Medulla oblongata (tissue), 1 donor: ENCODE results near the gene PIEZO2.
A peak's percentile ranks its signal among the peaks of the same experiment; 100 is the strongest.

ENCODE experiments used
- DNase-seq: peaks from one replicate; pipeline ENCODE4 v3.0.0-alpha.2; 2015; ENCODE audit errors: extremely low spot score

PIEZO2 gene

DNA sequence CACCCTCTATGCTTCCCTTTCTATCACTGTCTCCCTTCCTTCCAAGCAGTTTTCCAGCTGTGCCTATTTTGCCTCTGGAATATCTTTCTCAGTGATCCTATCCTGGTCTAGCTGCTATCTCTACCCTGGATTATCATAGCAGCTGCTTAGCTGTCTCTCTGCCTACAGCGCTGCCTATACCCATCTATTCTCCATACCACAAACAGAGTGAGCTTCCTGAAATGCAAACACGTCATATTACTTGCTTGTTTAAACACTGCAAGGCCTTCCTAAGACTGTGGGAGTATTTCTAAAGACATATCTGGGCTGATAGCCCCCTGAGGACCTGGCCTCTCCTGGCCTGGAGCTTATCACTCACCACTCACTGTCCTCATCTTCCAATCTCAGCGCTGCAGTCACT lies 403.4 kb downstream of the PIEZO2 start:
- DNase-seq, result no peak

DNA sequence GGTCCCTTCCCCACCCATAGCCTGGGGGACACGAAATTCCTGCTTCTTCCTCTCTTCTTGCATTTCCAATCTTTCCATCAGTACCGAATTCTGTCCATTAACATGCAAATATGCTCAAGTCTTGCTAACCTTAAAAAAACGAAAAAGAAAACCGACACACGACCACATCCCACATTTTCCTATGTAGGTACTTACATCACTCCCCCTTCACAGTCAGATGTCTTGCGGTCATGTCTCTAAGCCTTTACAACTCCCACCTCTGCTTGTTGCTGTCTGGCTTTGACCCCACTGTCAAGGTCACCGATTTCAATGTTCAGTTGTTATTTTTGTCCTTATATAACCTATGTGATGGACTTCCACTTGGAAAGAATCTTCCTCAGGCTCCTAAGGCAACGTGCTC lies 404.1 kb downstream of the PIEZO2 start:
- DNase-seq, result no peak

DNA sequence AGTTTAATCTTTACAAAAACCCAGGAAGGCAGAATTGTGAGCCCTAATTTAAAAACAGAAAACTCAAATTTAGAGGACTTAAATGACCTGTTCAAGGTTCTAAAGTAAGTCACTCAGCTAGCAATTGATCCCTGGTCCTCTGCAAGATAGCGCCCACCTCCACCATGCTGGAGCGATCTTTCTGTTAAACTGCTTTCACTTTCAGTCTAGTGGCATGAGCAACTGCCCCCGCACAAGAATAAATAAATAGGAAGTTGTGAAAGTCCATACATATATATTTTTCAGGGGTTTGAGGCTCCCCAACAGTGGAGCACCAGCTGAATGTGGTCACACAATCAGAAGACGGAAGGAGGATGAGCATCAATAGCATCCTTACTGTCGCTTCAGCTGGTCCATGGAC lies 405.6 kb downstream of the PIEZO2 start:
- no peak for DNase-seq

DNA sequence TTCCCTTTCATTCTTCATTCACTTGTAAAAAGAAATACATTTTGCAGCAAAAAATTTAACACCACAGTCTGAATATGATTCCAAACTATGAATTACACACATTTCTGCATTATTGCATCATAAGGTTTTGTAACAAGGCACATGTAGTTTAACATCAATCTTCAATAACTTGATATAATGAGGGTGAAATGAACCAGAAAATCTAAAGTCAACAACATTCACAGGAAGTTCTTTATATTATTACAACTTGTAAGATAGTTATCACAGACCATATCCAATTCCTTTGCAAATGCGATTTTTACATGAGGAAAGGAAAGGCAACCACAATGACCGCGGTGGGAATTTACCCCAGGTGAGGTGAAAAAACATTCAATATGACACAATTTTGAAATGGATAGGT lies 410.2 kb downstream of the PIEZO2 start:
- DNase-seq, result no peak

DNA sequence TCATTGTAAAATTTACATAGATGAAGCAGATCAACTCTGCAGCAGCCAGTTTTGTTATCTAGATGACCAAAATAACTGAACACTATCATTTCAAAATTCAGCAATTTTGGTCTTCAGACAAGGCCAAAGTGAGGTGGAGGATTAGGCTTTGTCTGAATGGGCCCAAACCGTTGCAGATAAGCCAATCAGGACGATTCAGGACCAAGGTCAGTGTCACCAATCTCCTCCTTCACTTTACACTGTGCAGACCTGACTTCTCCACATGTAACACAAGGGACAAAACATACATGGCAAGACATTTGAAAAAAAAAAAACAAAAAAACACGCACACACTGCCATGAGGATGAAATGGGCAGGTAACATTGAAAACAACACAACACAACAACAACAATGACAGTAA lies 412.4 kb downstream of the PIEZO2 start:
- no peak for DNase-seq

DNA sequence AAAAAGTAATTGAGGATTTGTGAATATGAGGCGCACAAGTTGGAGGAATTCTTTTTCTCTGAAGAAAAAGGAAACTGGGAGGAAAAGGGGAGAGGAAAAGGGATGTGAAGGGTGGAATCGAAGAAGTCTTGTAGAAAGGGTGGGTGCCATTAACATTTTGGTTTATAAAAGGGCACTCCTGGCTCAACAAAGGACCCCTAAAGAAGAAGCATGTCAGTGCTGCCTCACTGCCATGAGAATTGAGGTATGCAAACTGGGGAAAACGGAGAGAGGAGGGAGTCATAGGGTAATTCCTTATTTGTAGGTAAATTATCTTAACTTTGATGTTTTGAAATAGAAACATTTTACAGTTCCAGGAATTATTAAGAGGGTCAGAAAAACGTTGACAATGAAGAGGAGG lies 416.4 kb downstream of the PIEZO2 start:
- DNase-seq, result no peak

DNA sequence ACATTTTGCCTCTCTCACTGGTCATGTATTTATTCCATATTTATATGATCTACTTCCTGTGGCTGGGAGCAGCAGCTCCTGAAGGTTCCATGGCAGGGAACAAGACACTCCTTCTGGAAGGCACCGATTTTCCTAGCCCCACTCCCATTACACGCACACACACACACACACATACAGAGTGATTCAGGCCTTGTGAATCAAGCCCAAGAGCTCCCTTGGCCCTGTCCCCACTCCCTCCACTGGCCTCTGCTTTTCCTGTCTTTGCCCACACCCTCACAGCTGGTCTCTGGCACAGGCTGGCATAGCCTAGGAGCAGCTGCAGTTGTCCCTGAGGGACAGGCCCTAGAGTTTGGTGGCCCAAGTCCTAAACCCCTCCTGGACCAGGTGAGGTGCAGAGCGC lies 421.9 kb downstream of the PIEZO2 start:
- peak; percentile 30 for DNase-seq

DNA sequence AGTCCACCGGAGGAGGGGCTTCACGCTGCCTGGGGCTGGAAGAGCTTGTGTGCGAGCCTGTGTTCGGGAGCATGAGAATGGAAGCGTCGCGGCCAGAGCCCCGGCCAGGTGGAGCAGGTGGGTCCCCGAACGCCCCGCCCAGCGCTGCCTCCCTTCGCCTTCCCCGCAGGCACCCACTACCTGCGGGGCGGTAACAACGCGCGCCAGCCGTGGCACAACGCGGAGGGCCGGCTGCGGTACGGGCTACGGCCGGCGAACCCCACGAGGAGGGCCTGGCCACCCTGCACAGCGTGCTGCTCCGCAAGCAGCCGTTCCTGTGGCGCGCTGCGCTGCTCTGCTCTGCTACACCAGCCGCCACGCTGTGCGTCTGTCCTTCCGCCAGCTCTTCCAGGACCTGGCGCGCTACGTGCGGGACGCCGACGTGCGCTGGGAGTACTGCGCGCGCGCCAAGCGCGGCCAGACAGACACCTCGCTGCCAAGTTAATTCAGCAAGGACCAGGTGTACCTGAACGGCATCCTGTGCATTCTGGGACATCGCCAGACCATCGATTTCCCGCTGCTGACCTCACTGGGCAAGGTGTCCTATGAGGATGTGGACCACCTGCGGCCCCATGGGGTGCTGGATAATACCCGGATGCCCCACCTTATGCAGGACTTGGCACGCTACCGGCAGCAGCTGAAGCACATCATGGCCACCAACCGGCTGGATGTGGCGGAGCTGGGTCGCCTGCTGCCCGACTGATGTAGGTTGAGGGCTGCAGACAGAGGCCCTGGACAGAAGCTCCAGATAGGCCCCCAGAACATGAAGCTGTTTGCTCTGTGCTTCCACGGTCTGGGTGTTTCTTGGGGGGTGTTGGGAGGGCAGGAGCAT lies 422.9 kb downstream of the PIEZO2 start:
- no peak for DNase-seq

DNA sequence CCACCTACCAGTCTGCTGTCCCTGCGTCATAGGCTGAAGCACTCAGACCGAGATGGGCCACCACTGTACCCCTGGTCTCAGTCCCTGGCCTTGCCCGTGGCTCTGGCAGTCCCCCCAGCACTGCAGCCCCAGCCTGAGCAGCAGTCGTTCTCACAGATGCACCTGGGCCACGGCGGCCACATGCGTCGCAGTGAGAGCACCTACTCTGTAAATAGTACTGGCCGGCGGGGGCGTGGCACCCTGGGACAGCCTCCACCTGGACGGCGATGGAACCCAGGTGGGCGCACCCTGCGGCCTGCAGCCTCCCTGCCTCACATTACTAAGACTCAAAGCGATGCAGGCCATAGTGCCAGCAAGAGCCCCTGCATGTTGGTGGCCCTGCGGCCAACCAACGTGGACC lies 424.7 kb downstream of the PIEZO2 start:
- DNase-seq, result no peak

DNA sequence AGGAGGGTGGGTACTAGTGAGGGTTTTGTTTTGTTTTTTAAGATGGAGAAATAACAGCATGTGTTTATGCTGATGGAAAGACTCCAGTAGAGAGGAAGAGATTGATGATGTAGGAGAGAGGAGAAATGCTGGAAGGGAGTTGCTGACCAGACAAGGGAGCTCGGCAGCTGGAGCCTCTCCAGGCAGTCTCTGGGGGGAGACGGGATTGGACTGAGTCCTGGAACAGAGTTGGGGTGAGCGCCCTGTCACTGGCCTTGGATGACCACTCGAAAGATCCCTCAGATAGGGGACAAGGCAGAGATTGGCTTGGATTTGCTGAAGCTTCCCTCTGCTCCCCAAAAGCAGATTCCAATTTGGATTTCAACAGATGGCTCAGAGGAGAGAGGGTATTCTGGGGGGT lies 425.9 kb downstream of the PIEZO2 start:
- no peak for DNase-seq

DNA sequence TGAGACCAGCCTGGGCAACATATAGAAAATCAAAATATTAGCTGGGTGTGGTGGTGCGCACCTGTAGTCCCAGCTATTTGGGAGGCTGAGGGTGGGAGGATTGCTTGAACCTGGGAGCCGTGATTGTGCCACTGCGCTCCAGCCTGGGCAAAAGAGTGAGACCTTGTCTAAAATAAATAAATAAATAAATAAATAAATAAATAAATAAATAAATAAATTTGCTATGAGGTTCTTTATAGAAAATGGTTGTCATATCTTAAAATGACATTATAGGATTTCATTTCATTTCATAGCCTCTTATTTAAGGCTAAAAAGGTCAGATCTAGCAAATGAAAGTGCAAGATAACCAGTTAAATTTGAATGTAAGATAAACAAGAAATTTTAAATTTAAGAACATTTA lies 430.6 kb downstream of the PIEZO2 start:
- no peak for DNase-seq

DNA sequence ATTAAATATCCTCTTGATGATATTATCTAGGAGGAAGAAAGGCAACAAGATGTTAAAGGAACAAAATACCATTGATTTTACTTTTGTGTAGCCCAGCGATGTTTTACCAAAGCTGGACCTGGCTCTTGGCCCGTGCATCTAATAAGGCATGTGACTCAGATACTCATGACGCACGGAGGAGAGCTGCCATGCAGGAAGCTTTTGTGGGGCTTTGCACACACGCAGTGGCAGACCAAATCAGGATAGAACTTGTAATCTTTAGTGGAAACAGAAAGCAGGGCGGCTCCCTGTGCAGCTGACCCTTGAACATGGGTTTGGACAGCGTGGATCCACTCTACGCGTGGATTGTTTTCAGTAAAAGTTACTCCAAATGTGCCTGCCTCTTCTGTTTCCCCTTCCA lies 433.6 kb downstream of the PIEZO2 start:
- DNase-seq, result peak; percentile 12

DNA sequence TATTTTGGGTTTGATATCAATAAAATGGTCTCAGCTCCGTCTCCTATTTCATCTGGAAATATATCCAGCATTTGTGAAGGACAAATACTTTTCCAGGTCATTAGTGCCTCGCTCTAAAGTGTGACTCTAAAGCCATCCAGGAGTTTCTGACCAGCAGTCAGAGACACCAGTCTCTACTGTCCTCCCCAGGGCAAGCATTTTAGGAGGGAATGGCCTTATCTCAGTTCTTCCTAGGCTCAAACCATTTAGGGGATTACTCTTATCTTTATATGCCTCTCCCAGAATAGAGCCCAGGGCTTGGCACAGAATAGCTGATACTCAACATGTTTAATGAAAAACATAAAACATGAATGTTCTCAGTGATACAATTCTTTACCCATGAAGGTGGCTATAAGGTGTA lies 436.0 kb downstream of the PIEZO2 start:
- no peak for DNase-seq

DNA sequence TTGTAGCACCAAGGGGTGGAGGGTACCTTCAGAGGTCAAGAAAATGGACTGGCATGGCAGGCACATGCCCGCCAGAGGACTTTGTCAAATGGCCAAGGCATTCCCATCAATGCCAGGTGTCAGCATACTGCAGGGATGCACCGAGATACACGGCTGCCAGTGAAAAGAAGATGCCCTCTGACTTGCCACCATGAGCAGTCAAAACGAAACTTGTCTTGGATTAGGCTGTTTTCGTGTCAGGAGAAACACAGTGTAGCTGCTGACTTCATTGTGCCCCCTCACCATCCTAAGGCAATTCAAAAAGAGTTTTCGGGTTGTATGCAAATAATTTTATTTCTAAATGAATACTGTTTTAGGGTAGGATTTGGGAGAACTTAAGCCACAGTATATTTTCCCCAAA lies 442.1 kb downstream of the PIEZO2 start:
- DNase-seq, result no peak

DNA sequence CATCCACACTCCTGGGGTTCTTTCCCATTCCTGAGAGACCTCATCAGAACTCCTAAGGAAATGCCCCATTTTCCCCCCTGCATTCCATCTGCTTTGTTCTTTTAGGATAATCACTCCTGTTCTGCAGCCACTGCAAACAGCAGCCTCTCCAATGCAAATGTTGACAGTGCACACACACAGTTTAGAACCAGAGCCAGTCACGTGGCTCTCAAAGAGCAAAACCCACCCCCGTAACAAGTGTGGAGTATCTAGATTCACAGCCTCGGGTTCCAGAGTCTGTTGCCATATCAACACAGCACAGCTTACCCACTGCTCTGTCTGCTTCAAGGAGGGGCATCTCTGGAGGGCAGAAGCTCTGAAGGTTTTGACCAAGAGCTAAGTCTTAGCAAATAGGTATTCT lies 443.6 kb downstream of the PIEZO2 start:
- no peak for DNase-seq

DNA sequence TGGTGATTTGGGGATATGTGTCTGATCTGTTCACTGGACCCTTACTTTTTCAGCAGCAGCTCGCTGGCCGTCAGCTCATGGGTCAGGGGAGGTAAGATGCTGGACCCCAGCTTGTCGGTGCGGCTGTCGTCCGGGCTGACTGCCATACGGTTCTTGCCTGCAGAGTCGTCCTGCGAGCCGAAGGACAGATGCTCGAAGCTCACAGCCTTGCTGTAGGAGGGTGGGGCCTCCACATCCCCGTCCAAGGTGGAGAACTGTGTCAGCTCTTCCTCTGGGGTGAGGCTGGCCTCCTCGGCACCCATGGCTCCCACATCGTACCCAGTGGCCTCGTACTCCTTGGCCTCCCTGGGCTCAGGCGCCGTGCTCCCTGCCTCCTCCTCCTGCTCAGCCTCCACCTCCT lies 444.1 kb downstream of the PIEZO2 start:
- DNase-seq, result no peak

DNA sequence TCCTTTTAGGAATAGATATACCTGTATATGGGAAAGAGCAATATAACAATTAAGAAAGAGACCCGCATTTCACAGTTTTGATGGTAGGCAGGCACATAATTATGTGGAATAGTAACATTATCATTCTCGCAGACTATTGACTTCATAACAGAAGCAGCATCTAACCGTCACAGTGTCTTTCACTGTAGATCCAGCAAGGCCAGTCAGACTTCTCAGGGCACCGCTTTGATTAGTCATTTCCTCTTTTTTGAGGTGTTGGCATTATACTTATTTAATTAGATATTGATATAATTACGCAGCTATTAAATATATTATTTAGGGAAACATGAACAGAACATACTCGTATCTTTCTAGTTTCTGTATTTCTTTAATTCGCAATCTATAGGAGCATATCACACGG lies 447.2 kb downstream of the PIEZO2 start:
- DNase-seq, result no peak

DNA sequence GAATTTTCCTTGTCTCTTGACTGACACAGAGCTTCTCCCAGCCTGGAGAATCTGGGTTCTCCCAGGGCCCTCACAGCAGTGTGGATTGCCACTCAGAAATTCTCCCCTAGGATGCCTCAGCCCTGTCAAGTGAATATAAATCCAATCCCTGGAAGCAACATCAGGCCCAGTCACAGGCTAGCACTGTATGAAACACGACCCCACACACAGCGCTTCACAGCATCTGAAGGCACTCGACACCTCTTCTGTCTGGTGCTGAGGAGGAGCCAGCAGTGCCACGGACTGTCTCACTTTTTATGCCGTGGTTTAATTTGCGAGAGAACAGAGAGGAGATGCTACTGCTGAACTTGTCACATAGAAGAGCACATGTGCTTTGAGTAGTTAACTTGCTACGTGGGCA lies 459.0 kb downstream of the PIEZO2 start:
- DNase-seq, result no peak

DNA sequence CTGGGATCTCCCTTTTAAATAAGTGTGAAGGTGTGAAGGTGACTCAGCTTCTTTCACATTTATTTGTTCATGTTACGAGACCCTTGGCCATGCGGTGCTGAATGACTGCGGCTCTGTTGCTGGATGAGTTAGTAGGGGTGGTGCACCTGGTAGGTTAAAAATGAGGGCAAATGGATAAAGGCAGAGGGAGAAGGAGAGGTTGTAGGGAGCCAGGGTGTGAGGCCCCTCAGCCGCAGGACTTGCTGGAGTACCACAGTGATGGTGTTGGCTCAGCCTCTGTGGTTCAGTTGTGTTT lies 459.4 kb downstream of the PIEZO2 start:
- DNase-seq, result no peak

DNA sequence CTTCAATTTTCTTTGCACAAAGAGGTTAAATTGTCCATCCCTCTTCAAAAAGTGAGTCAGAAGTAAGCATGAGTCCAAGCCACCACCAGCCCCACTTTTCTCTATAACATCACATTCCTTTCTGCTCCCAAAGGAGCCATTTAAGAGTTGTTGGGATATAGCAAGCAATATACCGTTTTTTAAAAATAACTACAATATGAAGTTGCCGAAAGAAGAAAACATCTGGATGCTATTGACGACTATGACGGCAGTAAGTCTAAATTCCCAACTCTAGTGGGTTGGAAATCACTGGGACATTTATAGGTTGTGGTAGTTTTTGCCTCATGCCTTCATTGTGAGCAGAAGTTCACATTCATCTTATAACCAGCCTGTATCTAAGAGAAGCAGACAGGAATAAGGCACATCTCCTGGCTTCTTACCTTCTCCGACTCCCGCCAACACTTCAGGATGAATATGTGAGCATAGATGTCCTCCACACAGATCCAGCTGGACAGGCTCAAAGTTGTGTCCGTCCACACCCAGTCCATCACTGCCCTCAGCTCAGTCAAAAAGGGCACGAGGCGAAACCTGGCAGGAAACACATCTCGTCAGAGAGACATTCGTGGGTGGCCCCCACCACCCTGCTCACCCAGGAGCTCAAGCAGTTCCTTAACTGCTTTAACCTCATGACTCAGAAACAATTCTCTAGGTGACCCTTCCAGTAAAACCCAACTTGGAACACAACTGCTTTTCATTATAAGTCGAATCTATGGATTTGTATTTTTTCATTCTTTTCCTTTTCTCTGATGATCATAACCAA lies 459.9 kb downstream of the PIEZO2 start:
- DNase-seq, result no peak

DNA sequence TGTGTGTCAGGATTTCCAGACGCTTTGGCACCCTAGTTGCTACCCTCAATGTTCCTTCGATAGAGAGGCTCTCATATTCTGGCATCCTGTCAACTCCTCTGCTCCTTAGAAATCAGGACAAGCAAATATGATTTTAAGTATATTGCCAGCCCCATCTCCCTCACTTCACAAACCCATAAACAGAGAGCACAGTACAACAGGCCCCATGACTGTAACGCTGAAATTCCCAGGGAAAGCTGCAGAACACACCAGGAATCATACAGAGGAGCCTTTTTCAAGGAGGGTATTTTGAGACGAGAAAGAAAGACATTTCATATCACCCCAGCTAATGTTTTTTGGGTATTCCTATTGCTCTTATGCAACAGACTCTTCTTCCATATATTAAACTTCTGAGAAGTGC lies 460.6 kb downstream of the PIEZO2 start:
- no peak for DNase-seq

DNA sequence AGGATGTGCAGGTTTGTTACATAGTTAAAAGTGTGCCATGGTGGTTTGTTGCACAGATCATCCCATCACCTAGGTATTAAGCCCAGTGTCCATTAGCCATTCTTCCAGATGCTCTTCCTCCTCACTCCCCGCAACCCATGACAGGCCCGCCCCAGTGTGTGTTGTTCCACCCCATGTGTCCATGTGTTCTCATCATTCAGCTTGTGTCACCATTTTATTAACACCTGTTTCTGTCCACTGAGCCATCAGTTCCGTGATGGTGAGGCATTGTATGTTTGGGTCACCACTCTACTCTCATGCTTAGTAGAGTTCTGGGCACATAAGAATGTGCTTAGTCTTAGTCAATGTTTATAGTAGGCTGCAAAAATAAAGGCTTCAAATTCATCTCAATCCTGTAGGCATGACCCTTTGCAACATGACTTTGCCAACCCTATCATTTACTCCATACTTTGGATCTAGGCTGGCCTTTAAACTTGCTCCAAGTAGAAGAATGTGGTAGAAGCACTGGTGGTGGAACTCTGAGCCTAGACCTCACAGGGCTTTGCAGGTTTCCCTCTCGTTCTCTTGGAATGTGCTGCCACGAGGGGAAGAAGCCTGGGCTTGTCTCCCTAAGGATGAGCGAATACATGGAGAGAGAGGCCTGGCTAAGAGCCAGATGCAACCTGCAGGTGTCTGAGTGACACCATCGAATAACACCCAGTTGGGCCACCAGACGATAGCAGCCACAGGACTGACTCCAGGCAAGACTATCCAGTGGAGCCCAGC lies 462.0 kb downstream of the PIEZO2 start:
- DNase-seq, result no peak

DNA sequence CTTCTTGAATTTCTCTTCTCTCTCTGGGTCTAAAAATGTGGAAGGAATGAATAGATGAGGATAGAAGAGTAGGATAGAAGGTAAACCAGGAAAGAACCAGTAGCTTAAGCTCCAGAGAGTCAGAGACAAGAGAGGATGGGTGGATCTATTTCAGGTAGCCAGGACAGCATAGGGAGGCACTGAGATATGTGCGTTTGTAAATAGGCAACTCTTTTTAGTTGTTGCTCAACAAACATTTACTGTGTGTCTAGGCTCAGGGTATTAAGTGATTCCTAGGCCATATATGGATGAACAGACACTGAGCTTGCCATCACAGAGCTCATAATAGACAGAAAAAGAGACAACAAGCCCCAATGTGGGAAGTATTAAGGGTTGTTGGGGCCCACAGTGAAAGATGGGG lies 463.1 kb downstream of the PIEZO2 start:
- no peak for DNase-seq
